Measurements from ENCODE around the gene SOX30.
"Not testable (repeated sequence)": the region's sequence is repeated elsewhere in the genome, so short reads cannot be mapped to it uniquely, and the experiment has no call there.

The SOX30 gene

GRCh38 chr5:157652377-157652692 is at the start of gene SOX30:
SOX30 (minus strand) TSS chr5:157652438; CDS start chr5:157652078, 360 bp downstream.
- DNase-seq (no peak), ATAC-seq (no peak)
- Mint-ChIP-seq H3K9me3 (peaks cover 40% of the 10 kb centered on the region in 2 donors), H3K4me1 (peaks cover 19% of the 10 kb centered on the region), H3K27ac (peak within 1 kb of the TSS; percentile 85 to 88), H3K27me3 (peaks cover 4% of the 10 kb centered on the region), H3K4me3 (peak within 1 kb of the TSS; percentile 82 to 91)

GRCh38 chr5:157698674-157699073 is 46.4 kb upstream of the SOX30 start:
- H3K4me1 Mint-ChIP-seq, H3K27ac Mint-ChIP-seq, DNase-seq, H3K4me3 Mint-ChIP-seq, ATAC-seq, H3K27me3 Mint-ChIP-seq: not testable (repeated sequence)
- peaks cover 6 to 14% of the 10 kb centered on the region in 2 donors for H3K9me3 Mint-ChIP-seq

- H3K27me3 Mint-ChIP-seq = peaks cover 21% of the 10 kb centered on the region
- H3K27ac Mint-ChIP-seq, H3K4me1 Mint-ChIP-seq, ATAC-seq, DNase-seq, H3K4me3 Mint-ChIP-seq: not testable (repeated sequence)
- peaks cover 6 to 23% of the 10 kb centered on the region in 2 donors for H3K9me3 Mint-ChIP-seq
Observed at GRCh38 chr5:157696154-157696553, 43.9 kb upstream of the SOX30 start.

GRCh38 chr5:157693816-157694215 is 41.6 kb upstream of the SOX30 start:
- not testable (repeated sequence) for ATAC-seq, H3K4me1 Mint-ChIP-seq, DNase-seq, H3K27ac Mint-ChIP-seq, H3K4me3 Mint-ChIP-seq
- H3K27me3 Mint-ChIP-seq = peaks cover 24% of the 10 kb centered on the region
- H3K9me3 Mint-ChIP-seq = peaks cover 6 to 19% of the 10 kb centered on the region in 2 donors

- Mint-ChIP-seq H3K27ac (no peak overlapping the region), H3K9me3 (peaks cover 0 to 11% of the 10 kb centered on the region in 2 donors), H3K4me3 (no peak overlapping the region), H3K4me1 (no peaks in the 10 kb centered on the region), H3K27me3 (peaks cover 20% of the 10 kb centered on the region)
- DNase-seq (no peak), ATAC-seq (peak; percentile 39)
Observed at GRCh38 chr5:157690690-157691433, 38.6 kb upstream of the SOX30 start.

- ATAC-seq = peak; percentile 26
- no peak overlapping the region for H3K27ac Mint-ChIP-seq
- DNase-seq = peak in 1 of 2 donors; percentile 10
- H3K4me1 Mint-ChIP-seq = no peaks in the 10 kb centered on the region
- no peak overlapping the region for H3K4me3 Mint-ChIP-seq
- H3K27me3 Mint-ChIP-seq = peaks cover 18% of the 10 kb centered on the region
- H3K9me3 Mint-ChIP-seq = peaks cover 0 to 11% of the 10 kb centered on the region in 2 donors
Observed at GRCh38 chr5:157689942-157690689, 37.9 kb upstream of the SOX30 start.

- H3K27me3 Mint-ChIP-seq = peaks cover 11% of the 10 kb centered on the region
- no peak for DNase-seq
- H3K4me3 Mint-ChIP-seq = no peak overlapping the region
- ATAC-seq = no peak
- peaks cover 0 to 11% of the 10 kb centered on the region in 2 donors for H3K9me3 Mint-ChIP-seq
- no peaks in the 10 kb centered on the region for H3K4me1 Mint-ChIP-seq
- no peak overlapping the region for H3K27ac Mint-ChIP-seq
Observed at GRCh38 chr5:157687198-157687554, 34.9 kb upstream of the SOX30 start.

GRCh38 chr5:157686276-157687197 is 34.3 kb upstream of the SOX30 start:
- H3K4me1 Mint-ChIP-seq, H3K9me3 Mint-ChIP-seq, H3K27ac Mint-ChIP-seq, H3K27me3 Mint-ChIP-seq, DNase-seq, ATAC-seq, H3K4me3 Mint-ChIP-seq: not testable (repeated sequence)

GRCh38 chr5:157682257-157682656 is 30.0 kb upstream of the SOX30 start:
- ATAC-seq (no peak), DNase-seq (no peak)
- Mint-ChIP-seq H3K27ac (no peak overlapping the region), H3K9me3 (no peaks in the 10 kb centered on the region), H3K27me3 (no peaks in the 10 kb centered on the region), H3K4me1 (no peaks in the 10 kb centered on the region), H3K4me3 (no peak overlapping the region)

GRCh38 chr5:157681048-157681447 is 28.8 kb upstream of the SOX30 start:
- H3K9me3 Mint-ChIP-seq = no peaks in the 10 kb centered on the region
- no peaks in the 10 kb centered on the region for H3K4me1 Mint-ChIP-seq
- H3K4me3 Mint-ChIP-seq = no peak overlapping the region
- no peak overlapping the region for H3K27ac Mint-ChIP-seq
- no peak for DNase-seq
- H3K27me3 Mint-ChIP-seq = no peaks in the 10 kb centered on the region
- ATAC-seq = no peak

- H3K27ac Mint-ChIP-seq = no peak overlapping the region
- no peaks in the 10 kb centered on the region for H3K9me3 Mint-ChIP-seq
- H3K4me3 Mint-ChIP-seq = no peak overlapping the region
- H3K4me1 Mint-ChIP-seq = no peaks in the 10 kb centered on the region
- DNase-seq = no peak
- H3K27me3 Mint-ChIP-seq = no peaks in the 10 kb centered on the region
- no peak for ATAC-seq
Observed at GRCh38 chr5:157680239-157680638, 28.0 kb upstream of the SOX30 start.

- no peak overlapping the region for H3K4me3 Mint-ChIP-seq
- H3K27me3 Mint-ChIP-seq = no peaks in the 10 kb centered on the region
- ATAC-seq (no peak), DNase-seq (no peak)
- H3K27ac Mint-ChIP-seq = no peak overlapping the region
- H3K4me1 Mint-ChIP-seq = no peaks in the 10 kb centered on the region
- H3K9me3 Mint-ChIP-seq = no peaks in the 10 kb centered on the region
Observed at GRCh38 chr5:157679801-157680200, 27.6 kb upstream of the SOX30 start.

GRCh38 chr5:157677931-157678330 is 25.7 kb upstream of the SOX30 start:
- no peak overlapping the region for H3K27ac Mint-ChIP-seq
- H3K9me3 Mint-ChIP-seq = no peaks in the 10 kb centered on the region
- ATAC-seq = no peak
- H3K4me3 Mint-ChIP-seq = no peak overlapping the region
- H3K27me3 Mint-ChIP-seq = peaks cover 12% of the 10 kb centered on the region
- no peak for DNase-seq
- no peaks in the 10 kb centered on the region for H3K4me1 Mint-ChIP-seq

GRCh38 chr5:157674351-157674750 is 22.1 kb upstream of the SOX30 start:
- Mint-ChIP-seq H3K4me1 (peaks cover 26% of the 10 kb centered on the region), H3K27me3 (peaks cover 46% of the 10 kb centered on the region)
- ATAC-seq, H3K4me3 Mint-ChIP-seq, DNase-seq, H3K27ac Mint-ChIP-seq, H3K9me3 Mint-ChIP-seq: not testable (repeated sequence)

GRCh38 chr5:157672976-157673375 is 20.7 kb upstream of the SOX30 start:
- Mint-ChIP-seq H3K27me3 (peaks cover 57% of the 10 kb centered on the region), H3K9me3 (no peaks in the 10 kb centered on the region), H3K4me3 (no peak overlapping the region), H3K27ac (no peak overlapping the region), H3K4me1 (peaks cover 26% of the 10 kb centered on the region)
- DNase-seq = no peak
- ATAC-seq = no peak

Data from stimulated activated naive CD8-positive, alpha-beta T cell treated with anti-CD3 and anti-CD28 coated beads, Interleukin-15, amount 100 ng/mL, for 72 hours (primary cell).